ENCODE measurements around the gene SLC25A6.
A peak's percentile ranks its signal among the peaks of the same experiment; 100 is the strongest.
"Not testable (repeated sequence)": the region's sequence is repeated elsewhere in the genome, so short reads cannot be mapped to it uniquely, and the experiment has no call there.

The SLC25A6 gene

DNA sequence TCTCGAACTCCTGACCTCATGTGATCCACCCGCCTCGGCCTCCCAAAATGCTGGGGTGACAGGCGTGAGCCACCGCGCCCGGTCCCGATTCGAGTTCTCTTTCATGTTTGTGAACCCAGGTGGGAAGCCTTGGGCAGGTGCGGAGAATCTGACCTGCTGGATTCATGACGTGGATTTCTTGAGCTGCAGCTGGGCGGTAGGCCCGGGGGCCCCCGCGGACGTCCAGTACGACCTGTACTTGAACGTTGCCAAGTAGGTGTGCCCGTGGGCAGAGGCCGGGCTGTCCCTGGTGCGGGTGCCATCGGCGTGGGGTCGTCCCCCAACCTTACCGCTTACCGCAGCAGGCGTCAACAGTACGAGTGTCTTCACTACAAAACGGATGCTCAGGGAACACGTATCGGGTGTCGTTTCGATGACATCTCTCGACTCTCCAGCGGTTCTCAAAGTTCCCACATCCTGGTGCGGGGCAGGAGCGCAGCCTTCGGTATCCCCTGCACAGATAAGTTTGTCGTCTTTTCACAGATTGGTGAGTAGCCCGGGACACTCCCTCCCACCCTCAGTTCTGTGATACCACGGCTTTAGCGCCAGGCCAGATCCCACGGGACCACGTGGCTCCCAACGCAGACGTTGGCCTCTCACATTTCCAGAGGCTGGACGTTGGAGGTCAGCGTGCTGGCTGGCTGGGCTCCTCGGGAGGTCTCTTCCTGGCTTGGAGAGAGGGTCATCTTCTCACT, 39.8 kb downstream of the SLC25A6 start:
- no peak for ATAC-seq

DNA sequence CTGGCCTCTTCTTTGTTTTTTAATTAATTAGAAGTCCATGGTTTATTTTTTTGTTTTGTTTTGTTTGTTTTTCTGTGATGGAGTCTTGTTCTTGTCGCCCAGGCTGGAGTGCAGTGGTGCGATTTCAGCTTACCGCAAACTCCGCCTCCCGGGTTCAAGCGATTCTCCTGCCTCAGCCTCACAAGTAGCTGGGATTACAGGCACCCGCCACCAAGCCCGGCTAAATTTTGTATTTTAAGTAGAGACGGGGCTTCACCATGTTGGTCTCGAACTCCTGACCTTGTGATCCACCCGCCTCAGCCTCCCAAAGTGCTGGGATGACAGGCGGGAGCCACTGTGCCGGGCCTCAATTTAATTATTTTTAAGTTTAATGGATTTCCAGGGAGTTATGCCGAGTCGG, 42.3 kb downstream of the SLC25A6 start:
- DNase-seq, ATAC-seq: not testable (repeated sequence)

More for the DNA sequence above, 39.8 kb downstream of the SLC25A6 start:
- DNase-seq: no peak

DNA sequence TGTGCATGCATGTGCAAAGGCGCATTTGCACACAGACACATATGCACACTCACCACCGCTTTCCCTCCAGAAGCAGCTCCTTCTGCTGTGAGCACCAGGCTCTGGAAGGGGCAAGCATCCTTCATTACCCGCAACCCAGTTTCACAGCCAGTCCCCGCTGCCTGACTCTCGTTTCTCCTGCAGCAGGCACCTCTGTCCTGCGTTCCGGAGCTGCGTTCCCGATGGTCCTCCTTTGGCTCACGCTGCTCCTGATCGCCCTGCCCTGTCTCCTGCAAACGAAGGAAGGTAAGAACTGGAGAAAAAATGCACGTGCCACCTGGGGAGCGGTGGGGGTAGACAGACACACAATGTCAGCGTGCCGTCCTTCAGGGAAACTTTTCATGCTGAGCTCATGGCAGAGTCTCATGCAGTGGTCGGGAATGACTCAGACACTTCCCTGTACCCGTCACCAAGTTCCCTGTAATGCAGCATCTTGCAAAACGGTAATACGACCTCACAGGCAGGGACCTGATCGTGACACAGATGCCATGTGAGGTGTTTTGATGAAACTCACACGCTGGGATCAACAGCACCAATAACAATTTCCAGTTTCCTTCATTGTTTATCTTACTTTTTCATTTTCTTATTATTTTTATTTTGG, 50.2 kb downstream of the SLC25A6 start:
- ATAC-seq: no peak
- no peak for DNase-seq

DNA sequence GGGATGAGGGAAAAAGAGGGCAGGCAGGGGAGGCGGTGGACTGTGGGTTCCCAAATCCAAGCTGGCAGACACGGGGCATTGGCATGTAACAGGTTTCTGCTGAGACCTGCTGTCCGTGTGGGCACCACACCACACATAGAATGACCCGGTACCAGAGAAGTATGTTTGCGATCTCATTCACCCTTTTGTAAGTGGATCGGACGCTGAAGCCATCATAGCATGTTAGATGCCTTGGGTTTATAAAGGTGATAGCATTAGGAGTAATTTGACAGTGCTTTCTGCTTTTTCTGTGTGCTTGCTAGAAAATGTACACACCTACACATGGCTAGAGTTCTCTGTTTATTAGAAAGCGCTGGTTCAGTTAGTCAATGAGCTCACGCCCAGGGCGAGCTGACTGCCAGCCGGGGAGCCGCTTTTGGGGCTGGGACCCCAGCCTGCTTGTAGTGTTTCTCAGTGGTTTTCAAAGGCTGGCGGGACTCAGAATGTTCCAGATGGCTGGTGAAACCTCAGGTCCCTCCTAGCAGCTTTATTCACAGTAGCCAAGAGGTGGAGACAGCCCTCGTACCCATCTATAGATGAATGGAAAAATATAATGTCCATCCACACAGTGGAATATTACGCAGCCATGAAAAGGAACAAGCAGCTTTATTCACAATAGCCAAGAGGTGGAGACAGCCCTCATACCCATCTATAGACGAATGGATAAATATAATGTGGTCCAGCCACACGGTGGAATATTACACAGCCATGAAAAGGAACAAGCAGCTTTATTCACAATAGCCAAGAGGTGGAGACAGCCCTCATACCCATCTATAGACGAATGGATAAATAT, 54.7 kb downstream of the SLC25A6 start:
- no peak for DNase-seq
- ATAC-seq: peak; percentile 62

DNA sequence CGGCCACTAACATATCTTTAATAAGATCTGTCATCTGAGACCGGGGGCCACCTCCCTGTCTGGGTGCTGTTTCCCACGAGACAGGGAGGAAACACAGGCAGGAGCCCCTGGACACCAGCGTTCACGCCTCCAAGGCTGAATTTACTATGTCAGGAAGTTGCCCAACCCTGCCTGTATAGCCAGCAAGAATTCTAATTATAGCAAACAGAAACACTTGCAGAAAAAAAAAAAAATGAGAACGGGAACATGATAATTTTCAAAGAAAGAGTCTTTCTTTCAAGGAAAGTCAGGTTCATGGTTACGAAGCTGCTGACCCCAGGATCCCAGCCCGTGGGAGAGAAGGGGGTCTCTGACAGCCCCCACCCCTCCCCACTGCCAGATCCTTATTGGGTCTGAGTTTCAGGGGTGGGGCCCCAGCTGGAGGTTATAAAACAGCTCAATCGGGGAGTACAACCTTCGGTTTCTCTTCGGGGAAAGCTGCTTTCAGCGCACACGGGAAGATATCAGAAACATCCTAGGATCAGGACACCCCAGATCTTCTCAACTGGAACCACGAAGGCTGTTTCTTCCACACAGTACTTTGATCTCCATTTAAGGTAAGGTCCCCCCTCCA, 55.5 kb downstream of the SLC25A6 start, which contains the start of gene IL3RA:
Gene IL3RA (plus strand): TSS at position 455 of the 613 bp plus-strand sequence. CDS start 4,981 bp downstream, outside the sequence.
- ATAC-seq (peak; percentile 25), DNase-seq (peak; percentile 23)

All from stimulated activated naive CD8-positive, alpha-beta T cell treated with anti-CD3 and anti-CD28 coated beads, Interleukin-15, Interleukin-2, amounts not matched to agents 100 U/mL and 50 U/mL, for 24 hours (primary cell).